Neural cell (in vitro differentiated cells): ENCODE data around the gene MAST4. TPM values are rescaled to one million over a fixed set of nuclear protein-coding genes. Genes with fewer than 3 reads are reported as not detected.
A peak's percentile ranks its signal among the peaks of the same experiment; 100 is the strongest.

ENCODE experiments used
- H2AFZ ChIP-seq: fragments of 200-600, 300-800 bp; sonication (generic), shearing (Covaris generic); 2 replicates; pipeline ENCODE4 v1.6.0; 2014; ENCODE audit warnings: low read depth, mild to moderate bottlenecking, antibody characterized with exemption, low read length, moderate library complexity
- H3F3A ChIP-seq: fragments of 200-600 bp; shearing (Covaris generic); 2 replicates; pipeline ENCODE4 v1.6.1; 2016; ENCODE audit warnings: mild to moderate bottlenecking, moderate library complexity, mixed read lengths, antibody characterized with exemption, low read length; ENCODE audit not compliant: insufficient read depth, poor library complexity, severe bottlenecking
- H3K27ac ChIP-seq: fragments of 200-600, 300-800 bp; sonication (generic), shearing (Covaris generic); 2 replicates; pipeline ENCODE4 v1.5.1; 2014; ENCODE audit warnings: mild to moderate bottlenecking, low read length, moderate library complexity
- H3K27me3 ChIP-seq: fragments of 300-800, 200-600 bp; sonication (generic), shearing (Covaris generic); 2 replicates; pipeline ENCODE4 v1.6.0; 2014; ENCODE audit warnings: mild to moderate bottlenecking, low read depth, low read length, moderate library complexity; ENCODE audit not compliant: insufficient read depth
- H3K36me3 ChIP-seq: fragments of 300-800, 200-600 bp; sonication (generic), shearing (Covaris generic); 2 replicates; pipeline ENCODE4 v1.5.1; 2014; ENCODE audit warnings: mild to moderate bottlenecking, antibody characterized with exemption, low read length, moderate library complexity; ENCODE audit not compliant: insufficient read depth
- H3K4me2 ChIP-seq: fragments of 300-800, 200-600 bp; sonication (generic), shearing (Covaris generic); 2 replicates; pipeline ENCODE4 v1.6.0; 2014; ENCODE audit warnings: mild to moderate bottlenecking, low read length
- H3K4me3 ChIP-seq: fragments of 300-800, 200-600 bp; sonication (generic), shearing (Covaris generic); 2 replicates; pipeline ENCODE4 v1.5.1; 2014; ENCODE audit warnings: mild to moderate bottlenecking, low read length, moderate library complexity
- H3K79me2 ChIP-seq: fragments of 200-600 bp; shearing (Covaris generic); replicated peaks from 2 replicates; pipeline ENCODE4 v1.6.0; 2014; ENCODE audit warnings: mild to moderate bottlenecking, low read length, moderate library complexity; ENCODE audit not compliant: insufficient read depth
- H3K9ac ChIP-seq: fragments of 300-800, 200-600 bp; sonication (generic), shearing (Covaris generic); 2 replicates; pipeline ENCODE4 v1.6.1; 2016; ENCODE audit warnings: mild to moderate bottlenecking, low read length, mixed read lengths
- H3K9me2 ChIP-seq: fragments of 200-600 bp; shearing (Covaris generic); 2 replicates; pipeline ENCODE4 v1.6.1; 2016; ENCODE audit warnings: mild to moderate bottlenecking, low read length, mixed read lengths; ENCODE audit not compliant: insufficient read depth
- H3K9me3 ChIP-seq: fragments of 200-600, 300-800 bp; sonication (generic), shearing (Covaris generic); 2 replicates; pipeline ENCODE4 v1.6.1; 2016; ENCODE audit warnings: mild to moderate bottlenecking, mixed run types, low read length, moderate library complexity, mixed read lengths
- H4K20me1 ChIP-seq: fragments of 200-600 bp; shearing (Covaris generic); 2 replicates; pipeline ENCODE4 v1.6.1; 2016; ENCODE audit warnings: mild to moderate bottlenecking, mixed run types; ENCODE audit not compliant: insufficient read depth
- MXI1 ChIP-seq: fragments of 450-650 bp; conservative IDR thresholded peaks from 2 replicates; pipeline ENCODE4 v1.6.1; 2014; ENCODE audit warnings: antibody characterized with exemption, mild to moderate bottlenecking; ENCODE audit not compliant: poor library complexity, severe bottlenecking
- POLR2AphosphoS5 ChIP-seq: IDR thresholded peaks from 2 replicates; pipeline ENCODE4 v1.6.1; 2012
- RAD21 ChIP-seq: fragments of 450-650 bp; conservative IDR thresholded peaks from 2 replicates; pipeline ENCODE4 v1.6.1; 2014; ENCODE audit warnings: antibody characterized with exemption, mild to moderate bottlenecking, moderate library complexity
- TAF1 ChIP-seq: IDR thresholded peaks from 2 replicates; pipeline ENCODE4 v1.6.1; 2012; ENCODE audit warnings: low read depth
- polyA plus RNA-seq: library from polyadenylated mRNA; depleted of rRNA; stranded (reverse); fragments of >200 nt; gene quantifications from 2 replicates; pipeline ENCODE4 v1.2.3, GENCODE V29; 2014
- TF ChIP-seq, protein P1 (sequence below): IDR thresholded peaks from 2 replicates; pipeline ENCODE4 v1.6.1; 2012; ENCODE audit warnings: borderline replicate concordance

MAST4 gene
- polyA plus RNA-seq, 1 donor from 2014 or later = 2.3 TPM

DNA sequence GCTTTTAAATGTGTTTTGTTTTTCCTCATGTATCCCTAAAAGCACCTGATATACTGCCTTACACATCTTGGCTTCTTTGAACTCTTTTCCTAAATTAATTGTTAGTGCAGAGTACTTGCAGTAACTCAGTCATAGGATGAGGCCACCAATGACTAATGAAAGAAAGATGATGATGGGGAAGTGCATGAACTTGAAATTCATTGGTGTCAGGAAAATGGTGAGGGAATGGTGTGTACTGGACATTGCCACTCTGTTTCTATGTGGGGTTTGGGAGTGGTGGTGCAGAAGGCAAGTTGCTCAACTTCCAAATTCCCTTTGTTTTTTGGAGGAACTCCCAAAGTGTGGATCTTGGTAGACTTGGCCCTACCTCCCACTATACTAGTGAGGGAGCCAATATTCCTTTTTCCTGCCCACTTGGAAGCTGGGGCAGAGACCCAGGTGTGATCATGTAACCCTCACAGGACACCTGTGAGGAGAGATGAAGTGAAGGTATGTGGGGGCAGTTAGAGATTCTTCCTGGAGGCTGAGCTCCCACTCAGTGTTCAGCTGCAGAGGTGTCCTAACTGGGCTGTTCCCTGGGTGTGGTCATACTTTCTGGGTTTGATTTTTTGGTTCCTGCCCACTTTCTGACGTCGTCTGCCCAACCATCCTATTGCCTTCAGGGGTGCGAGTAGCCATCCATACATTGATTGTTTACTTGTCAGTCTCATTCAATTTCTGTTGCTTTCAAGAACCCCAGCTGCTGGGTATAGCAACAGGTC, 298.5 kb downstream of the MAST4 start:
- no peaks in the 10 kb centered on the region for H4K20me1 ChIP-seq
- TF ChIP-seq RAD21 = no peak
- no peak overlapping the region for H3K4me2 ChIP-seq
- no peak overlapping the region for H3K27ac ChIP-seq
- no peaks in the 10 kb centered on the region for H3K27me3 ChIP-seq
- no peaks in the 10 kb centered on the region for H3K36me3 ChIP-seq
- no peak overlapping the region for H3K4me3 ChIP-seq
- no peaks in the 10 kb centered on the region for H3K9me3 ChIP-seq
- no peak overlapping the region for H3K9ac ChIP-seq
- no peak overlapping the region for H2AFZ ChIP-seq
- H3F3A ChIP-seq = no peaks in the 10 kb centered on the region
- H3K9me2 ChIP-seq = no peaks in the 10 kb centered on the region
- no peaks in the 10 kb centered on the region for H3K79me2 ChIP-seq

DNA sequence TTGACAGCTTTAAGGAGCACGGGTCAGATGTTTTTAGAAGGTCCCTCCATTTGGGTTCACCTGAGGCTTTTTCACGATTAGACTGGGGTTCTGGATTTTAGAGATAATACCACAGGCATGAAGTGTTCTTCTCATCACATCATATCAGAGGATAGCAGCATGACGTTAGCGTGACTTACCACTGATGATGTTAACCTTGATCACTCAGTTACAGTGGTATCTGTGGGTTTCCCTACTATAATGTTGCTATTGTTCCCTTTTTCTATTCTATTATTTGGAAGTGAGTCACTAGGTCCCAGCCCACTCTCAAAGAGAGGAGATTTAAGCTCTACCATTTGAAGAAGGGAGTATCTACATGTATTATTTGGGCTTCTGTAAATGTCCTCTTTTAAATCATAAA, 300.0 kb downstream of the MAST4 start:
- H3K27me3 ChIP-seq = no peaks in the 10 kb centered on the region
- H3K79me2 ChIP-seq = no peaks in the 10 kb centered on the region

DNA sequence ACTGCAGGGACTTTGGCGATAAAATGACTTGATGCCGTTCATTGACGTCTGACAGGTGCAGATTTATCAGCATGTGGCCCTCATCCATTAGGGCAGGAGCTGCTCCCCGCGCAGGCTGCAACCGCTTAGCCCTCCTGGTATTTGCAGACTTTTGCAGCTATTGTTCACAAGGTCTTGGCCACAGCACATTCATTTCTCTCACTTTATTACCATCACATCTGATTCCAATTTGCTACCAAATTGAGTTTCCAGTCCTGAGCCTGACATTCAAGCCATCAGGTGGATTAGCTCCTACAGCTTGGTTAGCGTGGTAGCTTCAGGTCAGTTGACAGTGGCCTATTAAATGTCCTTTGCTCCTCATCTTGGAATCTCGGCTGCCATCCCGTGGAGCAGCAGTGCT, 301.2 kb downstream of the MAST4 start:
- Histone ChIP-seq H3K27ac (no peak overlapping the region), H3K79me2 (no peaks in the 10 kb centered on the region), H3K9me3 (no peaks in the 10 kb centered on the region), H4K20me1 (no peaks in the 10 kb centered on the region), H2AFZ (no peak overlapping the region), H3K4me2 (no peak overlapping the region), H3K9me2 (no peaks in the 10 kb centered on the region), H3K9ac (no peak overlapping the region), H3K27me3 (no peaks in the 10 kb centered on the region), H3K4me3 (no peak overlapping the region), H3F3A (no peaks in the 10 kb centered on the region), H3K36me3 (no peaks in the 10 kb centered on the region)
- no peak for TF ChIP-seq TAF1
- TF ChIP-seq POLR2AphosphoS5 = peak; percentile 49

More for the DNA sequence above, 300.0 kb downstream of the MAST4 start:
- no peaks in the 10 kb centered on the region for H3K9me2 ChIP-seq
- no peak overlapping the region for H3K27ac ChIP-seq
- H2AFZ ChIP-seq = no peak overlapping the region
- no peaks in the 10 kb centered on the region for H3K9me3 ChIP-seq
- no peaks in the 10 kb centered on the region for H4K20me1 ChIP-seq
- no peak overlapping the region for H3K4me3 ChIP-seq
- H3K9ac ChIP-seq = no peak overlapping the region
- TF ChIP-seq MXI1 (no peak), POLR2AphosphoS5 (no peak)
- TF ChIP-seq, protein P1, sequence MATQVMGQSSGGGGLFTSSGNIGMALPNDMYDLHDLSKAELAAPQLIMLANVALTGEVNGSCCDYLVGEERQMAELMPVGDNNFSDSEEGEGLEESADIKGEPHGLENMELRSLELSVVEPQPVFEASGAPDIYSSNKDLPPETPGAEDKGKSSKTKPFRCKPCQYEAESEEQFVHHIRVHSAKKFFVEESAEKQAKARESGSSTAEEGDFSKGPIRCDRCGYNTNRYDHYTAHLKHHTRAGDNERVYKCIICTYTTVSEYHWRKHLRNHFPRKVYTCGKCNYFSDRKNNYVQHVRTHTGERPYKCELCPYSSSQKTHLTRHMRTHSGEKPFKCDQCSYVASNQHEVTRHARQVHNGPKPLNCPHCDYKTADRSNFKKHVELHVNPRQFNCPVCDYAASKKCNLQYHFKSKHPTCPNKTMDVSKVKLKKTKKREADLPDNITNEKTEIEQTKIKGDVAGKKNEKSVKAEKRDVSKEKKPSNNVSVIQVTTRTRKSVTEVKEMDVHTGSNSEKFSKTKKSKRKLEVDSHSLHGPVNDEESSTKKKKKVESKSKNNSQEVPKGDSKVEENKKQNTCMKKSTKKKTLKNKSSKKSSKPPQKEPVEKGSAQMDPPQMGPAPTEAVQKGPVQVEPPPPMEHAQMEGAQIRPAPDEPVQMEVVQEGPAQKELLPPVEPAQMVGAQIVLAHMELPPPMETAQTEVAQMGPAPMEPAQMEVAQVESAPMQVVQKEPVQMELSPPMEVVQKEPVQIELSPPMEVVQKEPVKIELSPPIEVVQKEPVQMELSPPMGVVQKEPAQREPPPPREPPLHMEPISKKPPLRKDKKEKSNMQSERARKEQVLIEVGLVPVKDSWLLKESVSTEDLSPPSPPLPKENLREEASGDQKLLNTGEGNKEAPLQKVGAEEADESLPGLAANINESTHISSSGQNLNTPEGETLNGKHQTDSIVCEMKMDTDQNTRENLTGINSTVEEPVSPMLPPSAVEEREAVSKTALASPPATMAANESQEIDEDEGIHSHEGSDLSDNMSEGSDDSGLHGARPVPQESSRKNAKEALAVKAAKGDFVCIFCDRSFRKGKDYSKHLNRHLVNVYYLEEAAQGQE = no peak
- no peaks in the 10 kb centered on the region for H3K36me3 ChIP-seq
- no peaks in the 10 kb centered on the region for H3F3A ChIP-seq
- H3K4me2 ChIP-seq = no peak overlapping the region
